ENCODE measurements around the gene LOXHD1. TPM values are rescaled to one million over a fixed set of nuclear protein-coding genes. Genes with fewer than 3 reads are reported as not detected.

LOXHD1 gene
- total and polyA plus RNA-seq, 2 donors (not counting 1 experiment from before 2014, with no cell fraction given), result not detected

DNA sequence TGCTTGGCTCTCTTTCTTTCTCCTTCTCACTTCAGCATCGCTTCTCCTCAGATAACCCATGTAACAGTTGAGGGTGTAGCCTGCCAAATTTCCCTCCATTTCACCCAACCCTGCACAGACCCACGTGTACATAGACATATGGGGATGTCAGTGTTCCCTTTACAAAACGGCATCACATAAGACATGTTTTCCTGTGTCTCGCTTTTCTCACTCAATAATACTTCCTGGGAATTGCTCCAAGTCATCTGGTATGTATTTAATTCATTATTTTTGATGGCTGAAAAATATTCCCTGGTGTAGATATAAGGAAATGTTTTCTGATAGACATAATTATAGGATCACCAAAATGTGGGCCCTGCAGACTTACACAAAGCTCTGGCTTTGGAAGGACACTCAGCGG, 176.8 kb downstream of the LOXHD1 start:
- TF ChIP-seq, protein P1, sequence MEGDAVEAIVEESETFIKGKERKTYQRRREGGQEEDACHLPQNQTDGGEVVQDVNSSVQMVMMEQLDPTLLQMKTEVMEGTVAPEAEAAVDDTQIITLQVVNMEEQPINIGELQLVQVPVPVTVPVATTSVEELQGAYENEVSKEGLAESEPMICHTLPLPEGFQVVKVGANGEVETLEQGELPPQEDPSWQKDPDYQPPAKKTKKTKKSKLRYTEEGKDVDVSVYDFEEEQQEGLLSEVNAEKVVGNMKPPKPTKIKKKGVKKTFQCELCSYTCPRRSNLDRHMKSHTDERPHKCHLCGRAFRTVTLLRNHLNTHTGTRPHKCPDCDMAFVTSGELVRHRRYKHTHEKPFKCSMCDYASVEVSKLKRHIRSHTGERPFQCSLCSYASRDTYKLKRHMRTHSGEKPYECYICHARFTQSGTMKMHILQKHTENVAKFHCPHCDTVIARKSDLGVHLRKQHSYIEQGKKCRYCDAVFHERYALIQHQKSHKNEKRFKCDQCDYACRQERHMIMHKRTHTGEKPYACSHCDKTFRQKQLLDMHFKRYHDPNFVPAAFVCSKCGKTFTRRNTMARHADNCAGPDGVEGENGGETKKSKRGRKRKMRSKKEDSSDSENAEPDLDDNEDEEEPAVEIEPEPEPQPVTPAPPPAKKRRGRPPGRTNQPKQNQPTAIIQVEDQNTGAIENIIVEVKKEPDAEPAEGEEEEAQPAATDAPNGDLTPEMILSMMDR (IDR thresholded peaks at IDR 0.05), result no peak
- no peak for TF ChIP-seq EZH2 (IDR thresholded peaks at IDR 0.05; ENCODE audit: borderline replicate concordance, insufficient read depth, low read depth, low read length, poor library complexity, severe bottlenecking)
- WGBS (ENCODE audit: insufficient coverage), result 100% methylated on average over 1 of the region's 5 CpGs
- intact Hi-C loops (cut with micrococcal nuclease), result no loop called here

DNA sequence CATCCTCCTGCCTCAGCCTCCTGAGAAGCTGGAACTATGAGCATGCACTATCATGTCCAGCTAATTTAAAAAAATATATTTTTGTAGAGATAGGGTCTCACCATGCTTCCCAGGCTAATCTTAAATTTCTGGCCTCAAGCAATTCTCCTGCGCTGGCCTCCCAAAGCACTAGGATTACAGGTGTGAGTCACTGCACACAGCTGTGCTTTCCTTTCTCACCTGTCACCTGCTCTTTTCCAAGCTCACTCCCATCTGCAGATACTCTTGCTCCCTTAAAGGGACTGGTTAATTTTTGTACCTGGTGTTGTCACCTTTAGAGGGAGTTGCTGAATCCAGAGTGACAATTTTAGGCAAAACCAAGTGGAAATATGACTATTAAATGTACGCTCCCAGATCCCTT, 178.2 kb downstream of the LOXHD1 start:
- Histone ChIP-seq H3K9me3 (ENCODE audit: control extremely low read depth in 1 of 3, control insufficient read depth in 2 of 3, insufficient read depth in 1 of 3, low read length in 2 of 3) (peaks cover 0 to 15% (median 7%) of the 10 kb centered on the region in 3 donors), H2AFZ (ENCODE audit: insufficient read depth, low read depth, low read length, poor library complexity, severe bottlenecking) (no peak overlapping the region), H3K36me3 (replicated peaks in 1 of 2; ENCODE audit: control extremely low read depth in 1 of 2, control insufficient read depth in 1 of 2, extremely low read depth in 1 of 2, insufficient read depth in 2 of 2, low read length in 1 of 2) (no peaks in the 10 kb centered on the region), H3K9ac (ENCODE audit: low read length) (no peak overlapping the region), H3K79me2 (ENCODE audit: control insufficient read depth, insufficient read depth, low read length) (no peaks in the 10 kb centered on the region), H3K27ac (ENCODE audit: low read length in 2 of 2) (no peak overlapping the region), H3K4me1 (ENCODE audit: control insufficient read depth in 2 of 2, insufficient read depth in 2 of 2, low read length in 2 of 2) (no peaks in the 10 kb centered on the region), H3K4me3 (ENCODE audit: control extremely low read depth in 1 of 5, extremely low read depth in 1 of 5, insufficient read depth in 1 of 5, low read depth in 2 of 5, low read length in 4 of 5) (no peak overlapping the region), H3K4me2 (replicated peaks; ENCODE audit: low read depth, low read length, poor library complexity, severe bottlenecking) (no peak overlapping the region), H3K27me3 (replicated peaks in 1 of 4; ENCODE audit: control extremely low read depth in 1 of 4, control insufficient read depth in 3 of 4, insufficient read depth in 4 of 4, low read length in 3 of 4) (peaks cover 0 to 3% (median 0%) of the 10 kb centered on the region in 4 experiments), H4K20me1 (ENCODE audit: control insufficient read depth, insufficient read depth, low read length, poor library complexity, severe bottlenecking) (no peaks in the 10 kb centered on the region)
- no peak for ATAC-seq (ENCODE audit: low read depth)
- no peak overlapping the region for H3K27ac Mint-ChIP-seq
- no peaks in the 10 kb centered on the region for H3K4me1 Mint-ChIP-seq
- no peak for DNase-seq
- H3K4me3 Mint-ChIP-seq, result no peak overlapping the region
- TF ChIP-seq, protein P1 (IDR thresholded peaks at IDR 0.05), result no peak
- no peak for TF ChIP-seq EZH2 (IDR thresholded peaks at IDR 0.05; ENCODE audit: borderline replicate concordance, insufficient read depth, low read depth, low read length, poor library complexity, severe bottlenecking)
- H3K9me3 Mint-ChIP-seq (ENCODE audit: insufficient read depth), result peaks cover 3% of the 10 kb centered on the region
- H3K27me3 Mint-ChIP-seq, result peaks cover 22% of the 10 kb centered on the region
- intact Hi-C loops (cut with micrococcal nuclease), result no loop called here
- ChIA-PET CTCF (interaction anchor here (0.7 to 1.7 kb wide), 3 partner anchors 179 to 306 kb away, joined by 3 to 5 read pairs (median 5); a partner anchor contains a TSS), POLR2A (no interaction called here)
- WGBS (ENCODE audit: insufficient coverage), result 100% methylated on average over 2 of the region's 2 CpGs

More for the DNA sequence above, 176.8 kb downstream of the LOXHD1 start:
- peaks cover 0 to 15% (median 7%) of the 10 kb centered on the region in 3 donors for H3K9me3 ChIP-seq (ENCODE audit: control extremely low read depth in 1 of 3, control insufficient read depth in 2 of 3, insufficient read depth in 1 of 3, low read length in 2 of 3)
- Mint-ChIP-seq H3K4me3 (no peak overlapping the region), H3K9me3 (ENCODE audit: insufficient read depth) (peaks cover 3% of the 10 kb centered on the region), H3K27ac (no peak overlapping the region), H3K27me3 (peaks cover 30% of the 10 kb centered on the region), H3K4me1 (no peaks in the 10 kb centered on the region)
- H3K79me2 ChIP-seq (ENCODE audit: control insufficient read depth, insufficient read depth, low read length), result no peaks in the 10 kb centered on the region
- H2AFZ ChIP-seq (ENCODE audit: insufficient read depth, low read depth, low read length, poor library complexity, severe bottlenecking), result no peak overlapping the region
- H3K4me2 ChIP-seq (replicated peaks; ENCODE audit: low read depth, low read length, poor library complexity, severe bottlenecking), result no peak overlapping the region
- no peaks in the 10 kb centered on the region for H4K20me1 ChIP-seq (ENCODE audit: control insufficient read depth, insufficient read depth, low read length, poor library complexity, severe bottlenecking)
- ChIA-PET CTCF (interaction anchor here (0.5 to 3.7 kb wide), 6 partner anchors 11 to 852 kb away, joined by 3 to 31 read pairs (median 6); a partner anchor contains a TSS), POLR2A (no interaction called here)
- peaks cover 0 to under 1% (median 0%) of the 10 kb centered on the region in 4 experiments for H3K27me3 ChIP-seq (replicated peaks in 1 of 4; ENCODE audit: control extremely low read depth in 1 of 4, control insufficient read depth in 3 of 4, insufficient read depth in 4 of 4, low read length in 3 of 4)
- no peaks in the 10 kb centered on the region for H3K4me1 ChIP-seq (ENCODE audit: control insufficient read depth in 2 of 2, insufficient read depth in 2 of 2, low read length in 2 of 2)
- ATAC-seq (ENCODE audit: low read depth) (no peak), DNase-seq (no peak)
- H3K27ac ChIP-seq (ENCODE audit: low read length in 2 of 2), result no peak overlapping the region
- H3K9ac ChIP-seq (ENCODE audit: low read length), result no peak overlapping the region
- no peak overlapping the region for H3K4me3 ChIP-seq (ENCODE audit: control extremely low read depth in 1 of 5, extremely low read depth in 1 of 5, insufficient read depth in 1 of 5, low read depth in 2 of 5, low read length in 4 of 5)
- no peaks in the 10 kb centered on the region for H3K36me3 ChIP-seq (replicated peaks in 1 of 2; ENCODE audit: control extremely low read depth in 1 of 2, control insufficient read depth in 1 of 2, extremely low read depth in 1 of 2, insufficient read depth in 2 of 2, low read length in 1 of 2)

Measured in B cell (primary cell).